ENCODE results near the gene TMEM132C.
"Not testable (repeated sequence)": the region's sequence is repeated elsewhere in the genome, so short reads cannot be mapped to it uniquely, and the experiment has no call there.

TMEM132C gene

DNA sequence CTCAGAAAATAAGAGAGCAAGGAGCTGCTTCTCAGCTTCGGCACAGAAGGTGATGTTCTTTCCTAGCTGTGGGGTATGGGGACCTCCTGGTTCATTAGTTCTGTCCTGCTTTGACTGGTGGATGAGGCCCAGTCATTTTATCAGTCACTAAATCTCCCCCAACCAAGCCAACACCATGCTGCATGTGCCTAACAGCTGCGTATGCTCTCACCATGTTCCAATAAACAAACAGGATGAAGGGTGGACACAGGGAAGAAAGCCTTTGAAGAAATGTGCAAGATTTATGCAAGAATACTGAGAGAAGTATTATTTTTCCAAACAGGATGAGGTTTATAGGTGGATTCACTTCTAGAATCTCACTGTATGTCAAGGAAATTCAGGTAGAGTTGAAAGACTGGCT is 156.2 kb downstream of the TMEM132C start:
- no peak for DNase-seq

DNA sequence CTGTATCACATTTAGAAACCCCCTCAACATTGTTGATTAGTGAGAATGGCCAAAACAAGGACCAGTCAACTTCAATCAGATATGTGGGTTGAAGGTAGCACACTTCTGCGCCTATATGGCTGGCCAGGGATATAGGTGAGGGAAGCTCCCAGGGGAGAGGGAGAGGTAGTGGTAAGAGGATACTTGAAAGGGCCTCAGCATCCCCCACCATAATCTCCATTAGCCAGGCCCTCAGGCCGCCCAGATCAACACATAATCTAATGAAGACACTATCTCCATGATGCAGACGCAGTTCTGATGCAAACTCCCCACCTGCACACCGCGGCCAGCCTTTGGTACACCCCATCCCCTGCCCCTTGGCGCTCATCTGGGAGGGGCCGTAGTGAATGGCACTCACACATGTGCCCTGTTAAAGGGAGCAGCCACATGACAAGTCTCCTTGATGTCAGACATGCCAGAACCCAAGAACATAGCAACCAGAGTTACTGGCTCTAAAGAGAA is 158.0 kb downstream of the TMEM132C start:
- DNase-seq: no peak

DNA sequence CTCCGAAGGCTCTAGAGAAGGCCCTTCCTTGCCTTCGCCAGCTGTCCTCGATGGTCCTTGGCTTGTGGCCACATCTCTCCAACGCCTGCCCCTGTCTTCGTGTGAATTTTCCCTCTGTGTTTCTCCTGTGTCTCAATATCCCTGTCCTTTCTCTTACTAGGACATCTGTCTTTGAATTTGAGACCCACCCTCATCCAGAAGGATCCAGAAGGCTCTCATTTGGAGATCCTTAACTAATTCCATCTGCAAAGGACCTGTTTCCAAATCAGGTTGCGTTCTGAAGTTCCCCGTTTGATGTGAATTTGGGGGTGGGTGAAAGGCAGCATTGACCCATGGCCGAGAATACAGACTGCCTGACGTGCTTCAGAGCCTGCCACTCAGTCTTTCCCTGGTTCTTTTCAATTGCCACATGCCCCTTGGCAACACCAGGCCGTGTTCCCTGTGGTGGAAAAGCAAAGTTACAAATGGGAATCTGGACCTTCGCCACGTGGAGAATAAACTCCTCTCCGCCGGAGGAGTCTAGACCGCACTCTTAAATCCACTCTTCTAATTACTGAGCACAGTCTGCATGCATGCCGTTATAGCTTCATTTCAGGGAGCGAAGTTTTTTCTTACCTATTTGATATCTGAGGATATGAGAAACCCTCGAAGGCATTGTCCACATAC is 158.8 kb downstream of the TMEM132C start:
- no peak for DNase-seq

DNA sequence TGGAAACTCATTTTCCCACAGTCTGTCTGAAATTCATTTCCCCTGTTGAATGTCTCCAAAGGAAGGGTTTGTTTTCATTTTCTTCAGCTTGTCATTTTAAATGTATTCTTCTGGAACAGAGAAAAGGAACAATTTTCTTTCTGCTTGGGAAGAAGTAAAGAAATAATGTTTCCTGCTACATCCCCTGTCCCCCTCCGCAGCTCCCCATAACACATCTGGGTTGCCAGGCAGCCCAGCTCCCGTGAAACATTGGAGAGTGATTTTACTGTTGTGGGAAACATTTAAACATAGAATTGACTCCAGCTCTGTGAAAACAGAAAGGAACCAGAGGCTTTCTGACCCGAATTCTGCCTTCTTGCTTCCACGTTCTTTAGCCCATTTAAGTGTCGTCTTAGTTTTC is 159.5 kb downstream of the TMEM132C start:
- no peak for DNase-seq

DNA sequence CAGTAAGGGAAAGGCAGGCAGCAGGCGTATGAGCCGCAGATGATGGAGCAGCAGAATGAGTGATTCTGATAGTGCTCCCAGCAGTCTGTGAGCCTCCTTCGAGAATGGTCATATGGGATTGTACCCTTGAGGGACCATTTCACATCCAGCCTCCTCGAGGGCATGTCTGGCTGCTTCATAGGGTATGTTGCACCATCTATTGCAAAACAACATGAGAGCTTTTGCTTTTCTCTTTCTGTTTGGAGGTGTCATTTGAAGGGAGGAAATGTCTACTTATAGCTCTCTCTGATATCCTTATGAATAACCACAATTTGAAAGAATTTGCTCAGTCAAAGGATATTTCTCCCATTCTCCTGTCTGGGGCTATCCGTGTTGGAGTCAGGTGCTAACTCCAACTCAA is 172.8 kb downstream of the TMEM132C start:
- no peak for DNase-seq

DNA sequence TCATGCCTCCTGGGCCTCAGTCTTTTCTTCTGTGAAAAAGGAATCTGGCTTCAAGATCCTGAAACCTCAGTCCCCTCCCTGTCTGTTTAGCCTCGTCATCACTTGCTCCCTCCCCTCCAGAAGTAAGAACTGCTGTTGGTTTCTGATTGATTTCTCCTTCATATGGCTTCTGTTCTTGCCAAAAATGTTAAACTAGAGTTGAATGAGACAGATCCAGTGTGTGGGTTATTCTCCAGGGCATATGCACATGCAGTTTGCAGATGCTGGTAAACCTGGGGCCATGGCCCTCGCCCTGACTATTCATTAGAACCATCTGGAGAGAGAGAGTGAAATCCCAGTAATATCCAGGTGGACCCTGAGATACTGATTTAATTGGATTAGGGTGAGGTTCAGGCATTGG is 175.1 kb downstream of the TMEM132C start:
- no peak for DNase-seq

DNA sequence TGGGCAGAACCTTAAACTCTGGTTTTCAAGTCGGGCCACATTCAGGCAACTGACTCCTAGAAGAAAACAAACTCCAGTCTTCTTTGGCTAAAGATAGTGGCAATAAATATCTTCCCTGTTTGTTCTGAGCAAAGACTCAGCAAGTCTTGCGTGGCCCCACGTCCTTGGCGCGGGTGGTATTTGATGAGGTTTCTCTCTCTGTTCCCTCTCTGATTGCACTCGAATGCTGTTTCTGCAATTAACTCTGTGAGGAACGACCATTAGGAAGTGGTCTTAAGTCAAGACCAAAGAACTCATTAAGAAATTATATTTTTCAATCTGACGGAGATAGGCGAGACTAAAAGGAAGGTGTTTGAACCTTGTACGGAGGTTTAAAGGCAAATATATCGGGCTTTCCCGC is 177.6 kb downstream of the TMEM132C start:
- DNase-seq: no peak

DNA sequence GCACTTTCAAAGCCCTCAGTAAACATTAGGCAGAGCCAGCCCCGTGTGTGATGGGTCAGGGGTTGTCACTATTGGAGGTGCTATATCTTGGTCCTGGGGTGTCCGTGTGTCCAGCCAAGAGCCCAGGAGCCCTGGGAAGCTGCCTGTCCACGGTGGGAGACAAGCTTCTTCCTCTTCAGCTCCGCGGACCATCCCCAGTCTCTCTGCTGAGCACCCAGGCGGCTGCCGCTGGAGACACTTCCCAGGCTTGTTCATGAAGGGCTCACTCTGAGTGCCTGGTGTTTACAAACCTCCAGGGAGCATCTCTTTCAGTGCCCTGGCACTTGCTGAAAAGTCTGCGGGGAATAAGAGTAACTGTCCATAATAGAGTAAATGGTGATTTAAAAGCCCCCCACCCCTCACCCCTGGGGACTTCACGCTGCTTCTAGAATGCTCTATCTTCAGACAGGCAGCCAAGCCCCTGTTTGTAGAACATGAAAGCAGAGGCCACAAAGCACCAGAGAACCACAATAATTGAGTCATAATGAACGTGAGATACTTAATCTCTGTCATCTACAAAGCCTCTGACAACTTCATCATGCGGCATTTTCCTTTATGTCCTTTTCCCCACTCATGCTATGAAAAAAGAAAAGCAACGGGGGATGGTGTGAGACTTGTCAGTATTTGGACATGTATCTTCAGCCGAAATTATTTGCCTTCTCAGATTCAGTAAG is 178.6 kb downstream of the TMEM132C start:
- DNase-seq: no peak

DNA sequence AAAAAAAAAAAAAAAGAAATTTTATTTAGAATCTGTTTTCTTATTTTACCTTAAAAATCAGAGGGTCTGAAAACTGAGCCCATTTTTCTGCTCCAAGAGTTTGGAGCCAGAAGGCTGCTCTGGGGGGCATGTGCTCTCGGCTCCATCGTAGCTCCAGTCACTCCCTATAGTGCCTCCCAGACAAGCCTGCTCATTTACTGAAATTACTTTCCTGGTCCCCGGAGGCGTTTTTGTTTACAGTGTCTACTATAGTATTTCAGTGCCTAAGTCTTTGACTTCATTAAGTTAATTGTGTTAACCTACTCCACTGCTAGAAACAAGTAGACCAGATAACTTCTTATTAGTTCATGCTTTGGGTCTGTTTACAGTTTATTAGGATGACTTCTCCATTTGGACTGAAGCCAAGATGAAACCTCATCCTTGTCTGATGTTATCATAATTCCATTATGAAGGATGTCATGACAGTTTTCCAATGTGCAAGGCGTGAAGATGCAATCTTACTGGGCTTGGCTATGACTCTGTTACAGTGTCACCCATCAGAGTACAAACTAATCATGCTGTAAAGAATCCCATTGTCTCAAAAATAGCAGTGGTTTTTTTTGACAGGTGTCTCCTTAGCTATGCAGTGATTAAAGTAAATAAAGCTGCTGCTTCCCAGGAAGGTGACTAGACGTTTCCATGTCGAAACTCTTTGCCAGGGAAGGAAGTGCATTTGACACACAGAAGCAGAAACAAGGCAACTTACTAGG is 182.3 kb downstream of the TMEM132C start:
- DNase-seq: no peak

DNA sequence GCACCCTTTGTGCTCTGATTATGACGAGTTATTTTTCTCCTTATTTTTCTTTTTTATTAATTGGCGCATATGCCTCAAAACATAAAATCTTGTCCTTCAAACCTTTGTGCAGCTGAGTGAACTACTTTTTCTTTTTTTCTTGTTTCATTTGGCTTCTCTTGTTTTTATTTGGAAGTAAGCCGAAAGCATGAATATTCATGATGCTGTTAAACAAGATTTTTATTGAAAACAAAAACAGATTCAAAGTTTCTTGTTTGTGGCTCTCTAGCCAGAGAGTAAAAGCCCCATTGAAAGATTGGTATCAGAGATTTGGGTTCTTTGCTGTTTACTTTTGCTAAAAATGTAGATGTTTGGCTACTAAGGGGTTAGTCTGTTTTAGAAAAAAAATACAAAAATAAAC is 183.8 kb downstream of the TMEM132C start:
- no peak for DNase-seq

DNA sequence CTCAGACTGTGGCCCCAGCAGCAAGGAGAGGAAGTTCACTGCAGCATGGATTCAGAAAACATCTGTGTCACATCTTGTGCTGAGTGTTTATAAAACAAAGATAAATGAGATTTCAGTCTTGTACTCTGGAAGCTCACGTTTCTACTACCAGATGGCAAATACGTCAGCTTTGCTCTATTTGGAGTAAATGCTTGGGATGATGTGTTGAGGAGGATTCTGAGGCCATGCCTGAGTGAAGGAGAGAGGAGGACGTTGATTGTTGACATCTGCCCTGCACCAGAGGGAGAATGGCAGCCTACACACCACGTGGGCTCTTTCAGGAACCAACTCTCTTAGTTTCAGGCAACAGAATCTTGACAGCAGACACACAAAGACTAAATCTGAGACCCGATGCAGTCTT is 188.9 kb downstream of the TMEM132C start:
- no peak for DNase-seq

DNA sequence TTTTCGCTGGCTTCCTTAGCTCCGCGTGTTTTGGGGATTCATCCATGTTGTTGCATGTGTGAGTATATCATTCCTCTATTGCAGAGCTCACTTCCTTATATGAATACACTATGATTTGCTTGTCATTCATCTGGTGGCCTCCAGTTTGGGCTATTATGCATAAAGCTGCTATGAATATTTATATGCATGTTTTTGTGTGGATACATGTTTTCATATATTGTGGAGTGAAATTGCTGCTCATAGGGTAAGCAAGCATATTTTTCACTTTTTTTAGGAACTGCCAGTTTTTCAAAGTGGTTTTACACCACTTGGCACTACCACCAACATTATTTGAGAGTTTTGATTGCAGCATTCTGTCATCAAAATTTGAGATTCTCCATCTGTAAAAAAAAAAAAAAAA is 190.0 kb downstream of the TMEM132C start:
- no peak for DNase-seq

DNA sequence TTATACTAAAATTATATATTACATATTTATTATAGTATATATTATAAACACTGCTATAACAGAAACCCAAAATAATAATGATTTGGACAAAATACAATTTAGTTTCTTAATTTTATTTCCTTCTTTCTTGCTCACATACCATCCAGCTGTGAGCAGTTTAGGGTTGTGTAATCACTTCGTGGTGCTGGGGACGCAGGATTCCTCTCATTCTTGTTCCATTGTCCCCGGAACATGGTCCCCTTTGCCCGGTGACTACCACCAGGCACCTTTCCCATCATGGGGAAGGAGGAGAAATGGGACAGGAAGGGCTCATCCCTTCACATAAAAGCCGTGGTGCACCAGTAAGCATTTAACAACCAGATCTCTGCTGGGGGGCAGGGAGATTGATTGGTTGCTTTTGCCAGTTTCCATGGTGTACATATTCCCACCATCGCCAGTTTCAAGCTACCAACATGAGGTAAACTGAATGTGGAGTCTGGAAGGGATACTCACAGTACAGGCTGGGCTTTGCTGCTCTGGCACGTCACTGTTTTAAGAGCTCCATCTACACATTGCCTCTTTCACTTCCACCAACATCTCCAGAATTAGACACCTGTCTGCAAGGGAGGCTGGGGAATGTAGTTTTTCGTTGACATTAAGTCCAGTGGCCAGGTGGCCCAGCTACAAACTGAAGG is 191.5 kb downstream of the TMEM132C start:
- DNase-seq: no peak

DNA sequence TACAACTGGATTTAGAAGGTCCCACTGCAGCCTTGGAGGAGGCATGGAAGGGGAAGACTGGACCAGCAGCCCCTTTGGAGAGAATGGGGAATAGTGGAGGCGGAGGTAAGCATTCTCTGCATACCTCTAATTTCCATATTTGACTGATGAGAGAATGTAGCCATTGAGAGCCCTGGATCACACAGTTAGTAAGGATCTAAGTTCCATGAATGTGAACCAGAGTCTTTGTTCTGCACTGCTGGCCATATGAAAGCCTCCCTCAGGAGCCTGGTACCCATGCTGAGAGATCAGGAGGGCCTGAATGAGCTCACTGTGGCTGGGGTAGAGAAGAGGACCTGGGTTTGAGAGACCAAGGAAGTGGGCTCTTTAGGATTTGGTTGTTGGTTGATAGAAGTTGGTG is 192.1 kb downstream of the TMEM132C start:
- no peak for DNase-seq

DNA sequence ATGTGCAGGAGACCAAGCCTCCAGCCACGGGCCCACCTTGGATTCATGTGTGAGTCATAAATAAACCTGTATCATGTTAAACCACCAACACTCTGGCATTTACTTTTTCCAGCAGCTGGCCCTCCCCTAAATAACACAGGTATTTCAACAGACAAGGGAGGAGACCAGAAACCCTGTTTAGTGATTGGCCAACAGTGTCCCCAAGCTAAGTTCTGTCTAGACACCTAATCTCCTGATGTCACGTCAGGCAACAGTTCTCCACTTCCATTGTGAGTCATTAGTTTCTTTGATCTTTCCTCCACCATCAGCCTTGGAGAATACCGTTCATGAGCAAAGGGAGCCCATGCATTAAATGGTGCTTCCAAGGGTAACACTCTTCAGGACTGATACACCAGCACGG is 196.9 kb downstream of the TMEM132C start:
- DNase-seq: no peak

DNA sequence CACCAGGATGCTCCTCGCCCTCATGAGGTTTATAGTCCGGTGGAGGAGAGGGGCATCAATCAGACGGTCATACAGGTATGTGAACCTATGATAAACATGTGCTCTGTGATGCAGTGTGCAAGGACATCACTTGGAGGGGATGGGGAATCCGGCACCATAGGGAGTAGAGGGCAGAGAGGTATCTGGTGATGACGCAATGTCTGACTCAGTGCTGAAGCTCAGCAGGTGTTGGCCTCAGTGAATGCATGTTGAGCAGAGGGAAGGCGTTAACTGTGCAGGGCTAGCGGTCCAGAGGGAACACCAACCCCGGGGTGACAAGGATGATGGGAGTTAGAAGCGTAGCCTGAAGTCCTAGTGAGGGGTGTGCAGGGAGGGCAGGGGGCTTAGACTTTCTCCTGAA is 200.9 kb downstream of the TMEM132C start:
- DNase-seq: no peak

DNA sequence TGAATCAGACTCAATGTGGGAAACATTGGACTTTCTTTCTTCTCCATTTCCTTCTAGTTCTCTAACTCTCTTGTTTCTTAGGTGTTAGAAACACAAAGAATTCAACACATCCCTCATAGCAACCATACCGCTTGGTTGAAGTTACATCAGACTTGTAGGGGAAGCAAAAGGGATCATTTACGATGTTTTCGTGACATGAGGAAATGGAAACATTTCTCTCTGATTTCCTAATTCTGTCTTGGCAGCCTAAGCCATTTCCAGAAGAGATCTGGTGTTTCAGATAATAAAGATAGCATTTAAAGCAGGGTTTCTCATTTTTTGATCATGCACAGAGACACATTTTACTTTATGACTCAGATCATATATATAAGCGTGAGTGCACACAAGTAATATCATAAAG is 202.0 kb downstream of the TMEM132C start:
- no peak for DNase-seq

DNA sequence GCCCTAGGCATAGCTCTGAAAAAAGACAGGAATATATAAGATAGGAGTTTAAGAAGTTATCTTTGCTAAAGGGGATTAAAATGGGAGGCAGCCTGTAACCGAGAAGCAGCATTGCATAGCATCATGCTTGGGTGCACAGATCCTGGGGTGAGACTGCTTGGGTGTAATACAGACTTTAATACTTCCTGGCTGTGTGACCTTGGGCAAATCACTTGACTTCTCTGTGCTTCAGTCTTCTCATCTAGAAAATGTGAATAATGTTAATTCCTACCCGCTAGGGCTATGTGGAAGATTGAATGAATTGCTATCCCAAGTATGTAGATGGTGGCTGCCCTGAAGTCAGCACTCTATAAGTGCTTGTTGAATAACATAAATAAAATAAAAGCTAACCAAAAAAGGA is 204.5 kb downstream of the TMEM132C start:
- no peak for DNase-seq

DNA sequence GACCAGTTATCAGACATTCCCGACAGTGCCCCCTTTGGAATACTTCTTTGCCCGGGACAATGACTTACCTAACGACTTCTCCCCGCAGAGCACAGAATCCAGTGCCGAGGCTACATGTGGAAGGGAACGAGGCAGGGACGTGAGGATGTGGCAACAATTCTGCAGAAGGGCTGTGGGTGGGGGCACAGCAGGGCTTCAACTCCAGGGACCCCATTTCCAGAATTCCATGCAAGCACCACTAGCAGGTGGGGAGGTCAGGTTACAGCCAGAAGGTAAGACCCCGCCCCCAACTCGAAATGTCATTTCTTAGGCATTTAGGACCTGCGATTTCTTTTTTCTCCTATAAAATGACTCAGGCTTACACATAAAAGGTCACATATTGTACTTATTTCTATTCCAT is 207.9 kb downstream of the TMEM132C start:
- DNase-seq: no peak

DNA sequence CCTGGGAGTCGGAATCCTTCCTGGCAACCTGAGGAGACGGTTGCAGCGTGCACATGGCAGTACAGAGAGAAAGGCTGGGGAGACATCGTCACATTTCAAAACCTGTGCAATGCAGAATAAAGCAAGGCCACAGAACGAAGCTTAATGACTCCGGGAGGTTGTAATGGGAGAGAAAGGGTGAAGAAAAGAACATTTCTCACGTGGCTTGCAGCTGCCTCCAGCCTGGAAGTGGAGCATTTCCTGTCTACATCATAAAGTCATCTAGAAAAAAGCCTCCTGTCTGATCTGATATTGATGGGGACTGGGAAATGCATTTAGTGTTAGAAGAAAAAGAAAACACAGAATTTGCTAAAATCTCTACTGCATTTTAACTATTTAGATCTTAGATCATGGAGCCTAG is 209.3 kb downstream of the TMEM132C start:
- DNase-seq: no peak

DNA sequence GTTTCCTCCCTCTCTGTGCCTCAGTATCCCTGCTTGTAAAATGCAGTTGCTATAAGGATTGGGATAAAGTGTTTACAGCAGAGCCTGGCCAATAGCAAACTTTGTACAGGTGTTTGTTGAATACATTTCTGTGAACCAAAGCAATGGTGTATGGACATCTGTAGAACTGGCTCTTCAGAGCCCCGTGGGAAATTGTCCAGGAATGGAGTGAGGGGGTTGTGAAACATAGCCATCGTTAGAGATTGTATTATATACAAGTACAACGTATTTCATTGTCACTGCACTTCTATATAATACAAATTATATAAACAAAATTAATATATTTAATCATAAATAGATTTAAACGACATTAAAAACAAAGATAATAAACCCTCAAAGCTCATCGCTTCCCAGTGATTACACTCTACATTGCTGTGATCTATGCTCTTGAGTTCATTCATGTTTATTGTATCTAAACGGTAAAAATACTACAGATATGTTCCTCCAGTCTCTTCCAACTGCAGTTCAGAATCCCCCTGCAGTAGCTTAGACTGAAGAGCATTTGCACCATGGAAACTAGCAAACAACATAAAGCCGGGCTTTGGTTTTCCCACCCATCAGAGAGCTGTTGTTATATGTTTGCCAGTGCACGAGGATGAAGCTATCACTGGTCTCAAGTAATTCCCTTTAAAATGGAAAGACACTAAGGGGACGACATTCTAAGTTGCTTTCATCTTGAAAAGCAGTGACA is 216.7 kb downstream of the TMEM132C start:
- DNase-seq: no peak

DNA sequence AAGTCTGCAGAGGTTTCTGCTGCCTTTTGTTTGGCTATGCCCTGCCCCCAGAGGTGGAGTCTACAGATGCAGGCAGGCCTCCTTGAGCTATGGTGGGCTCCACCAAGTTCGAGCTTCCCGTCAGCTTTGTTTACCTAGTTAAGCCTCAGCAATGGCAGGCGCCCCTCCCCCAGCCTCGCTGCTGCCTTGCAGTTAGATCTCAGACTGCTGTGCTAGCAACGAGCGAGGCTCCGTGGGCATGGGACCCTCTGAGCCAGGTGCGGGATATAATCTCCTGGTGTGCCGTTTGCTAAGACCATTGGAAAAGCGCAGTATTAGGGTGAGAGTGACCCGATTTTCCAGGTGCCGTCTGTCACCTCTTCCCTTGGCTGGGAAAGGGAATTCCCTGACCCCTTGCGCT is 230.4 kb downstream of the TMEM132C start:
- not testable (repeated sequence) for DNase-seq

DNA sequence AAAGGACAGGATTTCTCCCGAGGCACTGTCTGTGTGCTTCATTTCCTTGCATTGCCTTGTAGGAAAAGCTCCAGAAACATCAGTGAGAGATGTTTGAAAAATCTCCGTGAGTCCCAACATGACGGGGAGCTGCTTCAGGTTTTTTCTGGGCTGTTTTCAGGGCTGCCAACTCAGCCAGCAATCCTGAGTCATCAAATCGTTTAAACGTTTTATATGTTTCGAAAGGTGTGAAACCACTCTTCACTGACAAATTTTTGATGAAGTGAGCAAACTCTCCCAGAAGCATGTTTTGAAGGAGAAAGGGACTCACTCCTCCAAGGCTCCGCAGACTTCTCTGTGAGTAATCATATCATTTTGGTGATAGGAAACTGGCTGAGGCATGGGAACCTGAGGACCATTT is 240.5 kb downstream of the TMEM132C start:
- DNase-seq: no peak

All from stimulated activated CD8-positive, alpha-beta memory T cell treated with anti-CD3 and anti-CD28 coated beads, Interleukin-4, amount 100 ng/mL, for 48 hours (primary cell).